SK-N-SH treated with all-trans-retinoic acid at 6 μM for 48 hours (cell line): ENCODE measurements around the gene DCHS2.

Experiments
- ATAC-seq: fragments of 200-7000 bp; cut with Tn5 transposase; 3 replicates; pipeline ENCODE4 v1.9.1; 2020; ENCODE audit warnings: mild to moderate bottlenecking, moderate library complexity
- ARNTL ChIP-seq: fragments of 450-650 bp; formaldehyde crosslinking; IDR thresholded peaks from 2 replicates; pipeline ENCODE4 v1.5.0; 2020; ENCODE audit warnings: low read depth, mild to moderate bottlenecking, moderate library complexity, borderline replicate concordance
- CREB5 ChIP-seq: fragments of 250-450 bp; sonication (Bioruptor Pico); IDR thresholded peaks from 2 replicates; pipeline ENCODE4 v1.5.1; 2020; ENCODE audit warnings: low read depth, mild to moderate bottlenecking, moderate library complexity
- CSDC2 ChIP-seq: fragments of 250-450 bp; sonication (Bioruptor Pico); IDR thresholded peaks from 2 replicates; pipeline ENCODE4 v1.5.0; 2020; ENCODE audit warnings: mild to moderate bottlenecking, moderate library complexity
- ESRRG ChIP-seq: fragments of 250-450 bp; sonication (Bioruptor Pico); IDR thresholded peaks from 2 replicates; pipeline ENCODE4 v1.6.1; 2021; ENCODE audit warnings: mild to moderate bottlenecking
- GLIS3 ChIP-seq: fragments of 250-450 bp; sonication (Bioruptor Pico); IDR thresholded peaks from 2 replicates; pipeline ENCODE4 v1.5.0; 2020; ENCODE audit warnings: mild to moderate bottlenecking, moderate library complexity
- ISL1 ChIP-seq: fragments of 250-450 bp; sonication (Bioruptor Pico); IDR thresholded peaks from 2 replicates; pipeline ENCODE4 v2.1.2; 2022; ENCODE audit warnings: mild to moderate bottlenecking, moderate library complexity
- OSR1 ChIP-seq: fragments of 250-450 bp; sonication (Bioruptor Pico); IDR thresholded peaks from 2 replicates; pipeline ENCODE4 v1.8.0; 2022; ENCODE audit warnings: moderate library complexity, mild to moderate bottlenecking, inconsistent platforms
- PATZ1 ChIP-seq: fragments of 250-450 bp; sonication (Bioruptor Pico); IDR thresholded peaks from 2 replicates; pipeline ENCODE4 v1.8.0; 2020; ENCODE audit warnings: mild to moderate bottlenecking, moderate library complexity, borderline replicate concordance
- POU6F1 ChIP-seq: fragments of 250-450 bp; sonication (Bioruptor Pico); IDR thresholded peaks from 2 replicates; pipeline ENCODE4 v1.8.0; 2021; ENCODE audit warnings: low read depth, mild to moderate bottlenecking, moderate library complexity, borderline replicate concordance
- PPARA ChIP-seq: fragments of 250-450 bp; sonication (Bioruptor Pico); IDR thresholded peaks from 2 replicates; pipeline ENCODE4 v1.5.0; 2020; ENCODE audit warnings: mild to moderate bottlenecking, borderline replicate concordance
- RARB ChIP-seq: fragments of 250-450 bp; sonication (Bioruptor Pico); IDR thresholded peaks from 2 replicates; pipeline ENCODE4 v1.8.0; 2021; ENCODE audit warnings: mild to moderate bottlenecking, moderate library complexity
- SNAI2 ChIP-seq: fragments of 250-450 bp; sonication (Bioruptor Pico); IDR thresholded peaks from 2 replicates; pipeline ENCODE4 v1.5.0; 2020; ENCODE audit warnings: mild to moderate bottlenecking, moderate library complexity
- TCF4 ChIP-seq: fragments of 250-450 bp; sonication (Bioruptor Pico); IDR thresholded peaks from 2 replicates; pipeline ENCODE4 v1.8.0; 2021; ENCODE audit warnings: mild to moderate bottlenecking, moderate library complexity, borderline replicate concordance
- TOX ChIP-seq: fragments of 250-450 bp; sonication (Bioruptor Pico); IDR thresholded peaks from 2 replicates; pipeline ENCODE4 v1.8.0; 2021; ENCODE audit warnings: mild to moderate bottlenecking, moderate library complexity, borderline replicate concordance
- TSHZ2 ChIP-seq: fragments of 250-450 bp; sonication (Bioruptor Pico); IDR thresholded peaks from 2 replicates; pipeline ENCODE4 v1.5.0; 2020; ENCODE audit warnings: mild to moderate bottlenecking, moderate library complexity
- ZC3H10 ChIP-seq: fragments of 250-450 bp; sonication (Bioruptor Pico); IDR thresholded peaks from 2 replicates; pipeline ENCODE4 v1.5.1; 2021; ENCODE audit warnings: mild to moderate bottlenecking, moderate library complexity
- ZFP3 ChIP-seq: fragments of 250-450 bp; sonication (Bioruptor Pico); IDR thresholded peaks from 2 replicates; pipeline ENCODE4 v1.5.0; 2020; ENCODE audit warnings: mild to moderate bottlenecking, moderate library complexity
- ZFP30 ChIP-seq: fragments of 450-650 bp; formaldehyde crosslinking; IDR thresholded peaks from 2 replicates; pipeline ENCODE4 v1.5.0; 2022; ENCODE audit warnings: mild to moderate bottlenecking, moderate library complexity
- ZNF565 ChIP-seq: fragments of 450-650 bp; formaldehyde crosslinking; conservative IDR thresholded peaks from 2 replicates; pipeline ENCODE4 v1.5.0; 2020; ENCODE audit warnings: low read depth, mild to moderate bottlenecking, moderate library complexity
- ZNF70 ChIP-seq: fragments of 450-650 bp; formaldehyde crosslinking; IDR thresholded peaks from 2 replicates; pipeline ENCODE4 v1.5.0; 2020; ENCODE audit warnings: mild to moderate bottlenecking, moderate library complexity
- ZNF8 ChIP-seq: fragments of 450-650 bp; formaldehyde crosslinking; IDR thresholded peaks from 2 replicates; pipeline ENCODE4 v1.5.0; 2020; ENCODE audit warnings: mild to moderate bottlenecking, moderate library complexity

The DCHS2 gene

GRCh38 chr4:154473497-154473896, 18.1 kb downstream of the DCHS2 start:
- ATAC-seq = no peak

GRCh38 chr4:154472858-154473257, 18.7 kb downstream of the DCHS2 start:
- TF ChIP-seq ZFP30 (no peak), RARB (CRISPR knock-in tag) (no peak), ZNF8 (CRISPR knock-in tag) (no peak), SNAI2 (CRISPR knock-in tag) (no peak), CREB5 (no peak), ESRRG (CRISPR knock-in tag) (no peak), CSDC2 (CRISPR knock-in tag) (no peak)
- no peak for ATAC-seq

More at GRCh38 chr4:154473497-154473896, 18.1 kb downstream of the DCHS2 start:
- TF ChIP-seq ZNF8 (CRISPR knock-in tag) (no peak), ISL1 (no peak), ARNTL (no peak), ZFP30 (no peak), TCF4 (no peak), CREB5 (no peak), ESRRG (CRISPR knock-in tag) (no peak), ZC3H10 (no peak), CSDC2 (CRISPR knock-in tag) (no peak), RARB (CRISPR knock-in tag) (no peak), POU6F1 (CRISPR knock-in tag) (no peak)

GRCh38 chr4:154471526-154472331, 19.9 kb downstream of the DCHS2 start:
- no peak for ATAC-seq
- TF ChIP-seq TSHZ2 (CRISPR knock-in tag) (no peak), TCF4 (no peak), PATZ1 (CRISPR knock-in tag) (no peak), TOX (CRISPR knock-in tag) (no peak), OSR1 (CRISPR knock-in tag) (no peak), ISL1 (no peak), ZFP3 (CRISPR knock-in tag) (no peak), ARNTL (no peak), SNAI2 (CRISPR knock-in tag) (no peak), ZC3H10 (no peak), ZNF565 (no peak), ZNF70 (CRISPR knock-in tag) (no peak)

GRCh38 chr4:154471032-154471431, 20.6 kb downstream of the DCHS2 start:
- ATAC-seq = no peak
- TF ChIP-seq GLIS3 (no peak), POU6F1 (CRISPR knock-in tag) (no peak), PPARA (CRISPR knock-in tag) (no peak)
